GM18951 (cell line): Measurements from ENCODE around the gene LMO7.
"Not testable (repeated sequence)": the region's sequence is repeated elsewhere in the genome, so short reads cannot be mapped to it uniquely, and the experiment has no call there.

ENCODE experiments used
- POLR2A ChIP-seq: IDR thresholded peaks from 4 replicates; pipeline ENCODE4 v1.6.1; 2011; ENCODE audit warnings: mild to moderate bottlenecking; ENCODE audit not compliant: insufficient read length, insufficient read depth; ENCODE audit errors: extremely low read depth
- in situ Hi-C: fragments of 300-500 bp; cut with MboI; formaldehyde crosslinking; loops from one replicate; pipeline ENCODE4 v1.12.0; 2022; ENCODE audit warnings: low sequenced_read_pairs, mixed read lengths, inconsistent platforms; ENCODE audit not compliant: unreplicated experiment

The LMO7 gene

GRCh38 chr13:75789451-75790197 is 153.5 kb downstream of the LMO7 start:
- in situ Hi-C loops = no loop called here
- no peak for TF ChIP-seq POLR2A

- no peak for TF ChIP-seq POLR2A
- in situ Hi-C loops = no loop called here
These were observed 154.3 kb downstream of the LMO7 start for GRCh38 chr13:75790198-75790970.

DNA sequence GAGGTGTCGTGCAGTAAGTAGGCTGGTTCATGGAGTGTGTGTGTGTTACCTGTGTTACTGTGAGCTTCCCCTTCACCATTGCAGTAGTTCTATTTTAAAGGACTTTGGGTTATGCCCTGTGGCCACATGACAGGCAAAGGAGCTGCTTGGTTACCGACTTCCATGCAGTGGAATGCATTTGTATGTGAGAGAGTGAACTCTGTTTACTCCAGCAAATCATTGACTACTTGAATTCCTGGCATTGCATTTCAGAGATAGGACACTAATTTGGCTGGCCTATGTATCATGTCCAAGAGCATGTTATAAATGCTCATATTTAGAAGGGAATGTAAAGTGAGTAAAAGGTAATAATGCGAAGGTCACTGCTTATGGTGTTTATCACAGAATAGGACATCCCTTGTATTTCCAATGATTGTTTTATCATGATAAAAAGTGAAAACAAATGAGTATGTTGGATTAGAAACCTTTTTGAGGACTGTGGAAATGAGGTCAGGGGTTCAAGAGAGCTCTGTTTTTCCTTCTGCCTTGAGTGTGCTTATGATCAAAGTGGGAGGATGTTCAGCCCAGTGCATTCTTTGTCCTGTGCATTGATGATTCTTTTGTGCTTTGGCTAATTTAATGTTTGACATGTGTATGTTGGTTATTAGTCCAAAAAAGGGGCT is 156.5 kb downstream of the LMO7 start:
- TF ChIP-seq POLR2A = no peak
- in situ Hi-C loops = no loop called here

DNA sequence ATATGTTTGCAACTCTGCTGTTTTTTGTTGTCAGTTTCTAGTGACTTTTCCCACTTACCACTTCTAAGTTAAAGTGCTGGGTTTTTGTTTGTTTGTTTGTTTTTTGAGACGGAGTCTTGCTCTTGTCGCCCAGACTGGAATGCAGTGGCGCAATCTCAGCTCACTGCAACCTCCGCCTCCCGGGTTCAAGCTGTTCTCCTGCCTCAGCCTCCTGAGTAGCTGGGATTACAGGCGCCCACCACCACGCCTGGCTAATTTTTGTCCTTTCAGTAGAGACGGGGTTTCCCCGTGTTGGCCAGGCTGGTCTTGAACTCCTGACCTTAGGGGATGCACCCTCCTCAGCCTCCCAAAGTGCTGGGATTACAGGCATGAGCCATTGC is 157.0 kb downstream of the LMO7 start:
- in situ Hi-C loops = not testable (repeated sequence)

DNA sequence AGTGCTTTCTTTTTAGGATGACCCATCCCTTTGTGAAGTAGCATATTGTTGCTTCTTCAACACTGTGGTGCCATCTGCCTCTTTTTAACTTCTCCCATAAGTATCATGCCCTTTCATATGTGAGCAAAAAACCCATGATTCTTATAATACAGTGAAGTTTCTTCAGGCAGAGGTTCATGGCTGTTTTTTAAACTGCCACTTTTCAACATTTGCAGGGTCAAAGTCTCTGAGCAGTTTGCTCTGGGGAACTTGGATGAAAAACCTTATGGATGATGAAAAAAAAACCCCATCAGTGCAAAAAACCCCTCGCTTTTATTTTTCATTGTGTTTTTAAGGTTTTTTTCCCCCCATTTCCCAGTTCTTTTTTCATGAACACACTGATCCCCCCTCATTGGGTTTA is 158.5 kb downstream of the LMO7 start:
- in situ Hi-C loops = no loop called here
- TF ChIP-seq POLR2A = no peak

- TF ChIP-seq POLR2A = no peak
- in situ Hi-C loops = no loop called here
These were observed 159.1 kb downstream of the LMO7 start for GRCh38 chr13:75795274-75795673.

DNA sequence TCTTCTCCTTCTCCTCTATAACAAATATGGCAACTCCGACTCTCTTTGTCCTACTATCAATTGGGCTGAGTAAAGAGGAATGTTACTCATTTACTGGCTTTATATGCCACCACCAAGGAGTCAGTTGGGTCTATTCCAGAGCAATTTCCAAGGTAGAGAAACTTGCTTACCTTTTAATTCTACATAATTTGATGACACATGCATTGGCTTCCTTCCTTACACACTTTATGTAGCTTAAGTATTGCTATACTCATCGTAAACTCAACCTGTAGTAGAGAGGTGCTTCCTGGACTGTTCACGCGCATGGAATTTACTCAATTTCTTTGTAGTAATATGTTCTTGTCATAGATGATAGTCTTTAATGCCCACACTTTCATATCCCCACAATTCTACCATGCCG is 160.7 kb downstream of the LMO7 start:
- in situ Hi-C loops = no loop called here
- TF ChIP-seq POLR2A = no peak

DNA sequence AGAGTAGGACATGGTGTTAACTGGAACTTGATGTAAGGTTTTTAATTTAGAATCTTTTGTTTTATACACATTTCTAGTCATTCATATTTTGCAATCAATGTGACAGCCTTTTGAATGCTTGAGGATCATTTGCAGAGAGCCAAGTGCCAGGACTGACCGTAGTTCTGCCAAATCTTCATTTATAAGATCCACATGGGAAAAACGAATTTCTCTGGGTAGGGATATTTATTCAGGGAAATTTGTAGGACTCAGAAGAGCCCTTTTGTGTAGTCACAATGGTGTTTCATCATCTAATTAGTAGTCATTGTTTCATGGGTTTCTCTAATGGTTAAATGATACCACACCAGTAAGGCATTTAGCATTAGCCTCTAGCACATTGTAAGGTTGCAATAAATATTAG is 161.1 kb downstream of the LMO7 start:
- in situ Hi-C loops = no loop called here
- TF ChIP-seq POLR2A = no peak

- TF ChIP-seq POLR2A = no peak
- in situ Hi-C loops = no loop called here
These were observed 161.6 kb downstream of the LMO7 start for GRCh38 chr13:75797719-75798118.

GRCh38 chr13:75798353-75799255 is 162.5 kb downstream of the LMO7 start:
- in situ Hi-C loops = no loop called here
- TF ChIP-seq POLR2A = no peak

DNA sequence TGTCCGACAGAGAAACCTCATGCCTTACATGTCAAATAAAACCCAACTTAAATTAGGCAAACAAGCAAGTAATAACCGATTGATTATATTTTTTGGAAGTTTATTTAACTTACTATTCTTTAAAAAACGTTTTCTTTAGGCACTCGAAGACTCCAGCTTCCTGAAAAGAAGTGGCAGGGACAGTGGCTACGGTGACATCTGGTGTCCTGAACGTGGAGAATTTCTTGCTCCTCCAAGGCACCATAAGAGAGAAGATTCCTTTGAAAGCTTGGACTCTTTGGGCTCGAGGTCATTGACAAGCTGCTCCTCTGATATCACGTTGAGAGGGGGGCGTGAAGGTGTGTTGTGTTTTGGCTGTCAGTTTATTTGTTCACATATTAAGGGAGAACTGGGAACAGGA is 164.4 kb downstream of the LMO7 start:
- in situ Hi-C loops = no loop called here
- no peak for TF ChIP-seq POLR2A

DNA sequence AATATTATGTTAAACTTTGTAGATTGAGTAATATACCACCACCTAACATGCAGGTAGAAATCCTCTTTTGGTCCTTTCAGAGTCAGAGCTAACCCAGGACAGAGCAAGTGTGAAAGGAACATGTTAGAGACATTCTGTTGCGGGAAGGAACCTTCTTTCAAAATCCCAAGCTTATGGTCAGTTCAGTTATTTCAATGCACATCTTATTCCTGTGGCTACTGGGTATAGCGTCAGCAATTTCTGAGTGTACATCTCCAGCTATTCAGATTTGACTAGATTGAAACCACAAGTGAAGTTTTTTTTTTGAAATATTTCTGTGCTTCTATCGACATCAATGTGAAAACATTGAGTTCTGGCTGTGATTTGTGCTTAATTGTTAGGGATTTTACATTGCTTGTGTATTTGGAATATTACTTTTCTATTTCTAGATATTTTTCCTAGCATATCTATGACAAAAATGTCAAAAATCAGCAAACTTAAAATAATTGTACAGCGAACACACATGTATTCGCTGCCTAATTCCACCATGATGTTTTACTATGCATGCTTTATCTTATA is 165.3 kb downstream of the LMO7 start:
- in situ Hi-C loops = no loop called here
- TF ChIP-seq POLR2A = no peak

DNA sequence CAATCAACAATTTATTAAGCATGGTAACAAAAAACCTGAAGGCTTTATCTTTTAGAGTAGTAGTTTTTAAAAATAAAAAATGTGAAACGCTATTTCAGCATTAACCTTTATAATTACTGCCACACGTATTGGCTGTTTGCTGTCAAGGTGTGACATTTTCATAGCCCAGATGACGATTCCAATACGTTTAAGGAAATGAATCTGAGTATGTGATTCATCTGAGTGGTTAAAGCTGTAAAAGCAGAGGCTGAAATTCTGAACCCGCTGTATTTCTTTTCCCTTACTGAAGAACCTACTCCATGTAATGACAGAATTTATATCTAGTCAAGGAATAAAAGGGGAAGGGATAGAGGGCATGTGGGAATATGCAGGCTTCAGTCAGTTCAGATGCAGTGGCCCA is 166.0 kb downstream of the LMO7 start:
- in situ Hi-C loops = no loop called here

GRCh38 chr13:75803164-75803611 is 167.1 kb downstream of the LMO7 start:
- in situ Hi-C loops = no loop called here
- no peak for TF ChIP-seq POLR2A

More for the DNA sequence above, 166.0 kb downstream of the LMO7 start:
- TF ChIP-seq POLR2A = no peak
